HL-60 (cell line): Measurements from ENCODE around the gene REEP1.

Experiments
- CTCF ChIP-seq: IDR thresholded peaks from one replicate; pipeline ENCODE4 v1.5.1; 2011; ENCODE audit warnings: low read length, control low read depth, inconsistent platforms; ENCODE audit not compliant: insufficient read depth
- POLR2AphosphoS5 ChIP-seq: IDR thresholded peaks from 2 replicates; pipeline ENCODE4 v1.6.1; 2012; ENCODE audit warnings: low read depth

GRCh38 chr2:86211796-86212188, 125.6 kb downstream of the REEP1 start:
- TF ChIP-seq CTCF (no peak), POLR2AphosphoS5 (no peak)
